HG03439 (cell line): Measurements from ENCODE around the gene MGST2.

Experiments used
- ATAC-seq: cut with Tn5 transposase; IDR thresholded peaks from one replicate; pipeline ENCODE4 v1.9.1; 2021; ENCODE audit warnings: mild to moderate bottlenecking, moderate library complexity; ENCODE audit not compliant: unreplicated experiment

The MGST2 gene

GRCh38 chr4:139669335-139669734 lies 3.7 kb downstream of the MGST2 start:
- ATAC-seq: no peak

- no peak for ATAC-seq
Measured at GRCh38 chr4:139669890-139670289, 4.3 kb downstream of the MGST2 start.

GRCh38 chr4:139670775-139671174 lies 5.2 kb downstream of the MGST2 start:
- ATAC-seq: no peak

GRCh38 chr4:139672215-139672614 lies 6.6 kb downstream of the MGST2 start:
- ATAC-seq: no peak

GRCh38 chr4:139672732-139673131 lies 7.1 kb downstream of the MGST2 start:
- ATAC-seq: no peak

GRCh38 chr4:139674875-139675550 lies 9.4 kb downstream of the MGST2 start:
- no peak for ATAC-seq

- ATAC-seq: no peak
Measured at GRCh38 chr4:139675651-139676050, 10.0 kb downstream of the MGST2 start.

GRCh38 chr4:139676365-139676764 lies 10.7 kb downstream of the MGST2 start:
- ATAC-seq: no peak

GRCh38 chr4:139676913-139677585 lies 11.4 kb downstream of the MGST2 start:
- ATAC-seq: no peak

GRCh38 chr4:139682309-139682708 lies 16.7 kb downstream of the MGST2 start:
- ATAC-seq: no peak

- no peak for ATAC-seq
Measured at GRCh38 chr4:139682741-139683151, 17.1 kb downstream of the MGST2 start.

- no peak for ATAC-seq
Measured at GRCh38 chr4:139684351-139684750, 18.7 kb downstream of the MGST2 start.

- ATAC-seq: no peak
Measured at GRCh38 chr4:139685180-139685579, 19.6 kb downstream of the MGST2 start.

GRCh38 chr4:139686130-139686529 lies 20.5 kb downstream of the MGST2 start:
- ATAC-seq: no peak

- ATAC-seq: no peak
Measured at GRCh38 chr4:139686988-139687387, 21.4 kb downstream of the MGST2 start.

- no peak for ATAC-seq
Measured at GRCh38 chr4:139689093-139689722, 23.6 kb downstream of the MGST2 start.

GRCh38 chr4:139690419-139690818 lies 24.8 kb downstream of the MGST2 start:
- no peak for ATAC-seq

GRCh38 chr4:139692309-139693012 lies 26.8 kb downstream of the MGST2 start:
- no peak for ATAC-seq

GRCh38 chr4:139694522-139695107 lies 29.0 kb downstream of the MGST2 start:
- ATAC-seq: no peak

- no peak for ATAC-seq
Measured at GRCh38 chr4:139696491-139696890, 30.9 kb downstream of the MGST2 start.
